ENCODE measurements around the gene PTGDR. TPM values are rescaled to one million over a fixed set of nuclear protein-coding genes. Genes with fewer than 3 reads are reported as not detected.

Gene PTGDR
- total RNA-seq, 1 donor from 2014 or later = not detected

GRCh38 chr14:52248057-52248456 lies 19.4 kb upstream of the PTGDR start:
- no peak for TF ChIP-seq CTCF (conservative IDR thresholded peaks at IDR 0.05; ENCODE audit: low read depth, low read length)
- H3K4me3 ChIP-seq (ENCODE audit: low read depth, low read length) = no peak overlapping the region
- no peak for DNase-seq (ENCODE audit: low read depth)

GRCh38 chr14:52251724-52252123 lies 15.8 kb upstream of the PTGDR start:
- no peak overlapping the region for H3K4me3 ChIP-seq (ENCODE audit: low read depth, low read length)
- DNase-seq (ENCODE audit: low read depth) = no peak
- TF ChIP-seq CTCF (conservative IDR thresholded peaks at IDR 0.05; ENCODE audit: low read depth, low read length) = no peak

GRCh38 chr14:52253503-52253902 lies 14.0 kb upstream of the PTGDR start:
- no peak for TF ChIP-seq CTCF (conservative IDR thresholded peaks at IDR 0.05; ENCODE audit: low read depth, low read length)
- no peak overlapping the region for H3K4me3 ChIP-seq (ENCODE audit: low read depth, low read length)
- DNase-seq (ENCODE audit: low read depth) = no peak

- DNase-seq (ENCODE audit: low read depth) = no peak
- no peak for TF ChIP-seq CTCF (conservative IDR thresholded peaks at IDR 0.05; ENCODE audit: low read depth, low read length)
- H3K4me3 ChIP-seq (ENCODE audit: low read depth, low read length) = no peak overlapping the region
Observed at GRCh38 chr14:52254086-52254485, 13.4 kb upstream of the PTGDR start.

GRCh38 chr14:52258783-52259182 lies 8.7 kb upstream of the PTGDR start:
- TF ChIP-seq CTCF (conservative IDR thresholded peaks at IDR 0.05; ENCODE audit: low read depth, low read length) = no peak
- H3K4me3 ChIP-seq (ENCODE audit: low read depth, low read length) = no peak overlapping the region
- DNase-seq (ENCODE audit: low read depth) = no peak

DNA sequence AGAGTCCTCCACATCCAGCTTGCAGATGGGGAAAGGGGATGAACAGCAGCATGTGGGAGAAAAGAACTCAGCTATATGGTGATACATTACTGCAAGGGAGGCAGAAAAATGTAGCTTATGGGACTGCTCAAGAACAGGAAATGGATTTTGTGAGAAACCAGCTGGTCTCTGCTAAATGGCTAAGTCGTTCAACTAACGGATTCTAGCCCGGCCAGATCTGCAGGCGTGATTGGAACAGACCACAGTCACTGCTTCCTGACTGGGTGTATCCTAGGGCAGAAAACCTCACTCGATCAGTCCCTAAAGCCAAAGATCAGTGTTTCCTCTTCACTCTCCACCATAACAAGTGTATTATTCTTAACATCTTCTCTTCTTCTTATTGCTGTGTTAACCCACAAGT lies 8.1 kb upstream of the PTGDR start:
- H3K4me3 ChIP-seq (ENCODE audit: low read depth, low read length) = no peak overlapping the region
- no peak for DNase-seq (ENCODE audit: low read depth)
- TF ChIP-seq CTCF (conservative IDR thresholded peaks at IDR 0.05; ENCODE audit: low read depth, low read length) = no peak

DNA sequence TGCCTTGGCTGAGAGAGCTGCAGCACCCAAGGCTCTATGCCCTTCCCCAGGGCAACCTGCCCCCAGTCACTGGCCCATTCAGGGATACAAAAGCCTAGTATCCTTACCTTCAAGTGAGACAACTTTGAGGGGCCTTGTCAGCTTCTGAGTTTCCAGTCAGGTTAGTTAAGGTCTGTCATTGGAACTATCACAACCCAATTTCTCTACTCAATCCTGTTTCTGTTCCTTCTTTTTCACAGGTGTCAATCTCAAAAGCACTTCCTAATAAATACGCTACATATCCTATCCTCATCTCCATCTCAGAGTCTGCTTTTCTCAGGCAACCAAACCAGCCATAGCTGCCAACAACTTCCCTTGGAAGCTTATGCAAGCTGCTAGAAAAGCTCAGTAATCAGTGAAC lies 4.9 kb upstream of the PTGDR start:
- no peak overlapping the region for H3K4me3 ChIP-seq (ENCODE audit: low read depth, low read length)
- TF ChIP-seq CTCF (conservative IDR thresholded peaks at IDR 0.05; ENCODE audit: low read depth, low read length) = no peak
- DNase-seq (ENCODE audit: low read depth) = no peak

Data from epithelial cell of proximal tubule (primary cell).